ENCODE data around the gene STT3B. TPM values are rescaled to one million over a fixed set of nuclear protein-coding genes. Genes with fewer than 3 reads are reported as not detected.

STT3B gene
- total RNA-seq, 4 donors from 2014 or later = 69.5 to 97.0 (median 78.4) TPM

DNA sequence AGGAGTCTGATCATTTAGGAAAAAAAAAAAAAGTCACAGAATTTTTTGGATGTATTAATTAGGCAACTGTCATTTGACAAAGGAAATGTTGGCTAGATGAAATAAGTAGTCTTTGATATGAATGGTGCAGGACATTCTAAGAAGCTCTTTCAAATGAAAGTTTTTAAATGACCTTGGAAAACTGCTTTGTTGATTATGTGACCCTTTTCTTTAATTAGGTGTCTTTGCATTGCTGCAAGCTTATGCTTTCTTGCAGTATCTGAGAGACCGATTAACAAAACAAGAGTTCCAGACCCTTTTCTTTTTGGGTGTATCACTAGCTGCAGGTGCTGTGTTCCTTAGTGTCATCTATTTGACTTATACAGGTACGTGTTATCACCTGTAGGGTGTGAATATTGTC lies 84.0 kb downstream of the STT3B start:
- WGBS = 97% methylated on average over 2 of the region's 2 CpGs
- Histone ChIP-seq H3K27me3 (no peaks in the 10 kb centered on the region), H3K27ac (no peak overlapping the region), H3K4me3 (no peak overlapping the region), H3K9me3 (no peaks in the 10 kb centered on the region), H3K36me3 (peaks cover 16% of the 10 kb centered on the region), H3K4me1 (peaks cover 2% of the 10 kb centered on the region)
- no peak for DNase-seq (ENCODE audit: low spot score in 2 of 2)
- TF ChIP-seq, protein P1, sequence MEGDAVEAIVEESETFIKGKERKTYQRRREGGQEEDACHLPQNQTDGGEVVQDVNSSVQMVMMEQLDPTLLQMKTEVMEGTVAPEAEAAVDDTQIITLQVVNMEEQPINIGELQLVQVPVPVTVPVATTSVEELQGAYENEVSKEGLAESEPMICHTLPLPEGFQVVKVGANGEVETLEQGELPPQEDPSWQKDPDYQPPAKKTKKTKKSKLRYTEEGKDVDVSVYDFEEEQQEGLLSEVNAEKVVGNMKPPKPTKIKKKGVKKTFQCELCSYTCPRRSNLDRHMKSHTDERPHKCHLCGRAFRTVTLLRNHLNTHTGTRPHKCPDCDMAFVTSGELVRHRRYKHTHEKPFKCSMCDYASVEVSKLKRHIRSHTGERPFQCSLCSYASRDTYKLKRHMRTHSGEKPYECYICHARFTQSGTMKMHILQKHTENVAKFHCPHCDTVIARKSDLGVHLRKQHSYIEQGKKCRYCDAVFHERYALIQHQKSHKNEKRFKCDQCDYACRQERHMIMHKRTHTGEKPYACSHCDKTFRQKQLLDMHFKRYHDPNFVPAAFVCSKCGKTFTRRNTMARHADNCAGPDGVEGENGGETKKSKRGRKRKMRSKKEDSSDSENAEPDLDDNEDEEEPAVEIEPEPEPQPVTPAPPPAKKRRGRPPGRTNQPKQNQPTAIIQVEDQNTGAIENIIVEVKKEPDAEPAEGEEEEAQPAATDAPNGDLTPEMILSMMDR (IDR thresholded peaks at IDR 0.05) = no peak
- TF ChIP-seq POLR2A (IDR thresholded peaks at IDR 0.05) (no peak), EP300 (IDR thresholded peaks at IDR 0.05) (no peak), POLR2AphosphoS5 (IDR thresholded peaks at IDR 0.05) (no peak)

DNA sequence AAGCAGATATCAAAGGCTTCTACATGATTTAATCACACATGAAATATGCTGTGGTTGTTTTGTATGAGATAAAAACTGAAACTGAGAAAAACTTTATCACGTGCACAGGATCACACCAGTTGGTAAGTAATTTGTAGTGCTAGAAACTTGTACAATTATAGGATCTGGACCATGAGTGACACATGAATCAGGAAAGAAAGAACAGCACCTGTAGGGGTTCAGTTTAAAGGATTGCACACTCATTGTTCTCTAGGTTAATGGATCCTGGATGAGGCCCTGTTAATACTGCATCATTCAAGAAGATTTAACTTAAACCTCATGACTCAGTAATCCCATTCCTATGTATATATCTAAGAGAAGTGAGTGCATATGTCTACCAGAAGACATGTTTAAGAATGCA lies 87.9 kb downstream of the STT3B start:
- no peak for DNase-seq (ENCODE audit: low spot score in 2 of 2)
- TF ChIP-seq EP300 (IDR thresholded peaks at IDR 0.05) = no peak
- TF ChIP-seq POLR2A (IDR thresholded peaks at IDR 0.05) = no peak
- TF ChIP-seq, protein P1 (IDR thresholded peaks at IDR 0.05) = no peak
- no peak for TF ChIP-seq POLR2AphosphoS5 (IDR thresholded peaks at IDR 0.05)
- peaks cover 2% of the 10 kb centered on the region for H3K4me1 ChIP-seq
- peaks cover 38% of the 10 kb centered on the region for H3K36me3 ChIP-seq
- no peaks in the 10 kb centered on the region for H3K9me3 ChIP-seq
- H3K4me3 ChIP-seq = no peak overlapping the region
- no peak overlapping the region for H3K27ac ChIP-seq
- H3K27me3 ChIP-seq = no peaks in the 10 kb centered on the region
- WGBS = 89% methylated on average over 1 of the region's 1 CpG

DNA sequence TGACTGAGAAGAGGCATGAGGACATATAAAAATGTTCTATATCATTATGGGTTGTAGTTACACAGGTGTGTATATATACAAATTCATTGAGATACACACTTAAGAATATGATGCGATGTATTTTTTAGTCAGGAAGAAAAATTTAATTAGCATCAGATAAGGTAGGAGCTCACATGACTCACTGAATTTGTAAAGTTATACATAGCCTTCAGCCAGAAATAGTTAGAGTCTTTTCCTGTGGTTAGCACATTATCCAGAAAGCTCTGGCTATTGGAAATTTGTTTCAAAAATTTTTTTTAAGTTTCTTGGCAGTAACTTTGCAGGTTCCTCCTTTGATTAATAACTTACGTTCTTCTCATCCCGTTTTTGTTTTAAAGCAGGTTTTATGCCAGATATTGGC lies 88.6 kb downstream of the STT3B start:
- DNase-seq (ENCODE audit: low spot score in 2 of 2) = no peak
- peaks cover 2% of the 10 kb centered on the region for H3K4me1 ChIP-seq
- TF ChIP-seq POLR2AphosphoS5 (IDR thresholded peaks at IDR 0.05) (no peak), EP300 (IDR thresholded peaks at IDR 0.05) (no peak), POLR2A (IDR thresholded peaks at IDR 0.05) (no peak)
- TF ChIP-seq, protein P1 (IDR thresholded peaks at IDR 0.05) = no peak
- H3K4me3 ChIP-seq = no peak overlapping the region
- no peak overlapping the region for H3K27ac ChIP-seq
- no peaks in the 10 kb centered on the region for H3K27me3 ChIP-seq
- peaks cover 38% of the 10 kb centered on the region for H3K36me3 ChIP-seq
- WGBS = 53% methylated on average over 3 of the region's 3 CpGs
- no peaks in the 10 kb centered on the region for H3K9me3 ChIP-seq

DNA sequence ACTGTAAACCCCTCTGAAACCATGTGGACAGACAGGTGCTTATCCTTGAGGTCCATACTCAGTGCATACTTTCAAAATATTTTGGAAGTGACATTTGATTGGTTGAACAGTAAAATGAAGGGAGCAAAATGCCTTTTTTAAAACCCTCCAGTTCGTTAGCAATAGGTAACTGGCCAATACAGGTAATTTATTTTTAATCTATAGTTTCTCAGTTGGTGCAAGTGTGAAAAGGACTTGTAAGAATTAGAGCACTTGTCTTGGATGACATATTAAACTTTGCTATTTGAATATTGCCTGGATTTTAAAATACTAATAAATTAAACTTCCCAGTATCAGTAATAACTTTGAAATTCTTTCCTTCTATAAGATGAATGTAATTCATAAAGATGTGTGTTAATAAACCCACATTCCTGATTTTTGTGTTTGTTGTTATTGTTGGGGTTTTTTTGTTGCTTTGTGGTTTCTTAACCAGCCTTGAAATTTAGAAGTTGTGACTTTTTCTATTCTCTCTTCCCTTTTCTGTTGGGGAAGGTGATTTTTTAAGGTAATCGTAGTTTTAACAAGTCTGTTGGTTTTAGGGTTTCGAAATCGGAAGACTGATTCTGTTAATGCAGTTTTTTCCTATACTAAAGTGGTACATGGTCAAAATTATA lies 90.0 kb downstream of the STT3B start:
- WGBS = 95% methylated on average over 4 of the region's 4 CpGs
- TF ChIP-seq, protein P1 (IDR thresholded peaks at IDR 0.05) = no peak
- TF ChIP-seq EP300 (IDR thresholded peaks at IDR 0.05) = no peak
- no peak for TF ChIP-seq POLR2A (IDR thresholded peaks at IDR 0.05)
- TF ChIP-seq POLR2AphosphoS5 (IDR thresholded peaks at IDR 0.05) = no peak
- H3K36me3 ChIP-seq = peaks cover 49% of the 10 kb centered on the region

DNA sequence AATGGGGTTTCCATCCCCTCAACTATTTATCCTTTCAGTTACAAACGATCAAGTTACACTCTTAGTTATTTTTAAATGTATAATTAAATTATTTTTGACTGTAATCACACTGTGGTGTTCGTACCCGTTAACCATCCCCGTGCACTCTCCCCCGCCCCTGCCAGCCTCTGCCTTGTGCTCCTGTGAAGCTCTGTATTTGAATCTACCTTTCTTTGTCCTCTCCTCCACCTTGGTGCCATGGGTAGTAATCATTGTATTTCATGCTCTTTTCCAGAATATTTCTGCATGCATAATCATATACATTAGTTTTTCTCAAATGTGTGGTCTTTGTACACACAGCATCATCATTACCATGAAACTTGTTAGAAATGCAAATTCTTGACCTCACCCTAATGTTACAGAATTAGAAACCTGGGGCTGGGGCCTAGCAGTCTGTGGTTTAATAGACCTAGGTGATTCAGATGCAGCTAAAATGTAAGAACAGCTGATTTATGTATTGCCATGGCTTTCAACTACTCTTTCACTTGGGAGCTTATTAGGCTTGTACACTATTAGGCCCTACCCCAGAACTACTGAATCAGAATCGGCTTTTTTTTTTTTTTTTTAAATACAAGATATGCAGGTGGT lies 91.5 kb downstream of the STT3B start:
- Histone ChIP-seq H3K27me3 (no peaks in the 10 kb centered on the region), H3K27ac (no peak overlapping the region), H3K4me3 (no peak overlapping the region), H3K36me3 (peaks cover 52% of the 10 kb centered on the region), H3K9me3 (no peaks in the 10 kb centered on the region), H3K4me1 (peaks cover 2% of the 10 kb centered on the region)
- 95% methylated on average over 6 of the region's 6 CpGs for WGBS
- TF ChIP-seq POLR2A (IDR thresholded peaks at IDR 0.05) (no peak), EP300 (IDR thresholded peaks at IDR 0.05) (no peak), POLR2AphosphoS5 (IDR thresholded peaks at IDR 0.05) (no peak)
- TF ChIP-seq, protein P1 (IDR thresholded peaks at IDR 0.05) = no peak
- no peak for DNase-seq (ENCODE audit: low spot score in 2 of 2)

More for the DNA sequence above, 90.0 kb downstream of the STT3B start:
- Histone ChIP-seq H3K4me3 (no peak overlapping the region), H3K27ac (no peak overlapping the region), H3K4me1 (peaks cover 2% of the 10 kb centered on the region), H3K27me3 (no peaks in the 10 kb centered on the region), H3K9me3 (no peaks in the 10 kb centered on the region)
- no peak for DNase-seq (ENCODE audit: low spot score in 2 of 2)

Measured in suprapubic skin (tissue), 4 donors.